Measurements from ENCODE around the gene CRIP1. TPM values are rescaled to one million over a fixed set of nuclear protein-coding genes. Genes with fewer than 3 reads are reported as not detected.

The CRIP1 gene
- total RNA-seq, 1 experiment from 2014 or later, result 48.7 TPM

- Histone ChIP-seq H3K36me3 (ENCODE audit: low read depth, low read length) (no peaks in the 10 kb centered on the region), H3K9me3 (ENCODE audit: low read length) (no peaks in the 10 kb centered on the region), H3K4me3 (ENCODE audit: low read length) (peak overlapping the region; percentile 86), H3K79me2 (ENCODE audit: low read length) (peaks cover 13% of the 10 kb centered on the region), H3K27ac (ENCODE audit: low read length) (peak overlapping the region; percentile 72), H3F3A (ENCODE audit: low read length, unreplicated experiment) (no peaks in the 10 kb centered on the region), H4K20me1 (ENCODE audit: low read length) (peaks cover 11% of the 10 kb centered on the region), H3K4me1 (ENCODE audit: insufficient read depth, low read length) (peaks cover 24% of the 10 kb centered on the region), H3K9me2 (replicated peaks; ENCODE audit: low read length) (no peaks in the 10 kb centered on the region), H3K27me3 (ENCODE audit: low read length) (no peaks in the 10 kb centered on the region), H2AFZ (ENCODE audit: low read length) (no peak overlapping the region), H3K9ac (ENCODE audit: low read length) (peak overlapping the region; percentile 87), H3K4me2 (ENCODE audit: low read length) (peak overlapping the region; percentile 99)
- CTCF ChIA-PET, result interaction anchor here (0.6 to 2.7 kb wide), 7 partner anchors 8 to 118 kb away, joined by 3 to 24 read pairs (median 5); no protein-coding TSS in a partner anchor
- intact Hi-C loops (cut with micrococcal nuclease), result no loop called here
- ATAC-seq, result no peak
- DNase-seq, result no peak
- POLR2A ChIA-PET (ENCODE audit: unreplicated experiment), result interaction anchor here (0.5 to 1.7 kb wide), 2 partner anchors 8 to 15 kb away, joined by 3 to 18 read pairs; no protein-coding TSS in a partner anchor
- BruUV-seq (replicated peaks), result TSS peak; percentile 51
- TF ChIP-seq EZH2phosphoT487 (IDR thresholded peaks at IDR 0.05; ENCODE audit: borderline replicate concordance, low read length), result no peak
Observed at GRCh38 chr14:105488781-105489541, 2.3 kb downstream of the CRIP1 start.

GRCh38 chr14:105489542-105490266, 3.0 kb downstream of the CRIP1 start:
- H3K4me2 ChIP-seq (ENCODE audit: low read length), result peak overlapping the region; percentile 99
- peak overlapping the region; percentile 72 for H3K27ac ChIP-seq (ENCODE audit: low read length)
- H2AFZ ChIP-seq (ENCODE audit: low read length), result peak overlapping the region; percentile 86
- no peaks in the 10 kb centered on the region for H3K27me3 ChIP-seq (ENCODE audit: low read length)
- H3K36me3 ChIP-seq (ENCODE audit: low read depth, low read length), result no peaks in the 10 kb centered on the region
- H3K9me2 ChIP-seq (replicated peaks; ENCODE audit: low read length), result no peaks in the 10 kb centered on the region
- CTCF ChIA-PET, result interaction anchor here (0.7 to 2.7 kb wide), 7 partner anchors 9 to 119 kb away, joined by 3 to 24 read pairs (median 5); no protein-coding TSS in a partner anchor
- H3K9me3 ChIP-seq (ENCODE audit: low read length), result no peaks in the 10 kb centered on the region
- ATAC-seq (peak; percentile 23), DNase-seq (peak; percentile 83)
- intact Hi-C loops (cut with micrococcal nuclease), result loop anchor here (1.0 to 2.0 kb wide), 4 partner anchors 7 to 118 kb away; no protein-coding TSS in a partner anchor
- BruUV-seq (replicated peaks), result no TSS peak
- peaks cover 11% of the 10 kb centered on the region for H4K20me1 ChIP-seq (ENCODE audit: low read length)
- peaks cover 13% of the 10 kb centered on the region for H3K79me2 ChIP-seq (ENCODE audit: low read length)
- POLR2A ChIA-PET (ENCODE audit: unreplicated experiment), result interaction anchor here (0.5 to 1.7 kb wide), 2 partner anchors 9 to 16 kb away, joined by 3 to 18 read pairs; no protein-coding TSS in a partner anchor
- peak overlapping the region; percentile 87 for H3K9ac ChIP-seq (ENCODE audit: low read length)
- H3K4me1 ChIP-seq (ENCODE audit: insufficient read depth, low read length), result peaks cover 19% of the 10 kb centered on the region
- TF ChIP-seq CTCF (conservative IDR thresholded peaks at IDR 0.05; ENCODE audit: low read depth, low read length) (peak; percentile 71), EZH2phosphoT487 (IDR thresholded peaks at IDR 0.05; ENCODE audit: borderline replicate concordance, low read length) (no peak)
- peak overlapping the region; percentile 86 for H3K4me3 ChIP-seq (ENCODE audit: low read length)
- H3F3A ChIP-seq (ENCODE audit: low read length, unreplicated experiment), result no peaks in the 10 kb centered on the region

- Histone ChIP-seq H3K27me3 (ENCODE audit: low read length) (no peaks in the 10 kb centered on the region), H3F3A (ENCODE audit: low read length, unreplicated experiment) (no peaks in the 10 kb centered on the region), H3K9ac (ENCODE audit: low read length) (peak overlapping the region; percentile 87), H3K36me3 (ENCODE audit: low read depth, low read length) (no peaks in the 10 kb centered on the region), H3K79me2 (ENCODE audit: low read length) (peaks cover 13% of the 10 kb centered on the region), H3K27ac (ENCODE audit: low read length) (peak overlapping the region; percentile 72), H2AFZ (ENCODE audit: low read length) (peak overlapping the region; percentile 86; the same call in 1 of the 2 replicates), H3K4me3 (ENCODE audit: low read length) (peak overlapping the region; percentile 86), H4K20me1 (ENCODE audit: low read length) (peaks cover 11% of the 10 kb centered on the region), H3K4me2 (ENCODE audit: low read length) (peak overlapping the region; percentile 99), H3K9me3 (ENCODE audit: low read length) (no peaks in the 10 kb centered on the region), H3K9me2 (replicated peaks; ENCODE audit: low read length) (no peaks in the 10 kb centered on the region), H3K4me1 (ENCODE audit: insufficient read depth, low read length) (peaks cover 19% of the 10 kb centered on the region)
- DNase-seq, result no peak
- BruUV-seq (replicated peaks), result no TSS peak
- ChIA-PET CTCF (interaction anchor here (0.7 to 2.7 kb wide), 7 partner anchors 9 to 119 kb away, joined by 3 to 24 read pairs (median 5); no protein-coding TSS in a partner anchor), POLR2A (ENCODE audit: unreplicated experiment) (interaction anchor here (1.7 kb wide), 1 partner anchor 9 kb away, joined by 18 read pairs; no protein-coding TSS in a partner anchor)
- ATAC-seq, result no peak
- intact Hi-C loops (cut with micrococcal nuclease), result loop anchor here (1.0 to 2.0 kb wide), 4 partner anchors 8 to 119 kb away; no protein-coding TSS in a partner anchor
- TF ChIP-seq EZH2 (IDR thresholded peaks at IDR 0.05; ENCODE audit: low read length, unreplicated experiment) (no peak), CTCF (conservative IDR thresholded peaks at IDR 0.05; ENCODE audit: low read depth, low read length) (no peak), EZH2phosphoT487 (IDR thresholded peaks at IDR 0.05; ENCODE audit: borderline replicate concordance, low read length) (no peak)
Observed at GRCh38 chr14:105490267-105490571, 3.5 kb downstream of the CRIP1 start.
